ENCODE results near the gene RAB21.

GRCh38 chr12:71791473-71792150 lies 36.9 kb downstream of the RAB21 start:
- TF ChIP-seq ZNF274 (IDR thresholded peaks at IDR 0.05; ENCODE audit: low read depth, low read length) (no peak), YY1 (IDR thresholded peaks at IDR 0.05; ENCODE audit: insufficient read depth, insufficient read length) (no peak)

Measured in NT2/D1 (cell line).